AG08395 (cell line): Measurements from ENCODE around the gene PTGFR.
A peak's percentile ranks its signal among the peaks of the same experiment; 100 is the strongest.

Experiments
- DNase-seq: peaks from one replicate; pipeline ENCODE4 v3.0.0; 2012; ENCODE audit warnings: mixed read lengths, low spot score

PTGFR gene

DNA sequence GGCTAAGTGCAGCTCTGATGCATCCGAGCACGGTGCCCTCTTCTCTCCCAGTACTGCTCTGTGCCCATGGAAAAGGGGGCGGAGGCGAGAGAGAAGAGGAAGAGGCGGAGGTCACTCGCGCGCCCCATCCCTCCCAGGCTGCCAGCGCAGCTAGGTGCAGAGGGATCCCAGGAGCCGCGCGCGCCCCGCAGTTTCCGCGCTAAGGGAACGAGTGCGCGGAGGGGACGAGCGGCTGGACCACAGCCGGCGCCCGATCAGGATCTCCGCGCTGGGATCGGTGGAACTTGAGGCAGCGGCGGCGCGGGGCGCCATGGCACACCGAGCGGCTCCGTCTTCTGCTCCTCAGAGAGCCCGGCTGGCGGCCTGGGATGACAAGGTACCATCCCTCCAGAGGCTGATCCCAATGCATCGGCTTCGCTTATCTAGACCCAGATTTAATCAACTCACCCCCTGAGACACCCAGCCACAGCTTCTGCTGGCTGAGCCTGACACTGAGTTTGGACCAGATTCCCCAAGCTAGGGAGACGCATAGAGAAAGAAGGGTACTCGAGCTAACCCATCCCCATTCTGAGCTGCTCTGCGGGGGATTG lies at the start of gene PTGFR:
Gene PTGFR, plus strand, starts transcription at position 114 of the 590 bp plus-strand sequence. CDS start 1,770 bp downstream, outside the sequence.
- peak; percentile 47 for DNase-seq

DNA sequence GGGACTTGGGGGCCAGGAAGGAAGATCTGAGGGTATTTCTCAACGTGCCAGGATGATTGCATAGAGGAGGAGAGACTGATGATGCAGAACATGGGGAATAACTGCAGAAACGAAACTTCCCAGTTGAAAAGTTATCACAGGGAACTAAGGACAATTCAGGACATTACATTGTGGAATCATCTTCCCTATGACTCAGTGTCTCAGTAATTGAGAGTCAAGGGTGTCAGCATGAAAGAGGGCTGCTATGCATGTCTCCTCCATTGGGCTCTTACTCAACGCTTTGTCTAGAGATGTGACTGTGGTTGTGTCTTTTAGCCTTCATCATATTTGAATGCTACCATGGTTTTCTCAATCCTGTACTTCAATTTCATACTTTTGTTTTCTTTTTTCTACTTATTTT lies 48.9 kb upstream of the PTGFR start:
- peak; percentile 37 for DNase-seq

- DNase-seq = peak; percentile 24
Measured at GRCh38 chr1:78447086-78447485, 43.7 kb upstream of the PTGFR start.

DNA sequence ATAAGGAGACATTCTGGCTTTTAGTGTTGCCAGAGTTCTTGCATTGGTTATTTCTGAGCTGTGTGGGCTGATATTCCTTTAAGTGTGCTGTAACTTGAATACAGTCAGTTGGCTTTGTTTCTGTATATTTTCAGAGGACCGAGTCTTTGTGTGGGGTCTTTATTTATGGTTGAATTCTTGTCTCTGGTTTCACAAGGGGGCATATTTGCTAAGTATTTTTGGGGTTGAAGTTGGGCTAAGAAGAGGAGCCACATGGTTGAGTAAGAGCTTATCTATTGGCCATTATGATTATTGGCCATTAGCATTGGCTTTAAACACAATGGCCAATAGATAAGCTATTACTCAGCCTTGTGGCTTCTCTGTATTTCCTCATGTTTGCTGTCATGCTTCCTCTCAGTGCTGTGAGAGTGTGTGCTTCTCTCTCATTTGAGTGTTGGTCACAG lies 26.3 kb upstream of the PTGFR start:
- no peak for DNase-seq

GRCh38 chr1:78465143-78465542 lies 25.6 kb upstream of the PTGFR start:
- no peak for DNase-seq

DNA sequence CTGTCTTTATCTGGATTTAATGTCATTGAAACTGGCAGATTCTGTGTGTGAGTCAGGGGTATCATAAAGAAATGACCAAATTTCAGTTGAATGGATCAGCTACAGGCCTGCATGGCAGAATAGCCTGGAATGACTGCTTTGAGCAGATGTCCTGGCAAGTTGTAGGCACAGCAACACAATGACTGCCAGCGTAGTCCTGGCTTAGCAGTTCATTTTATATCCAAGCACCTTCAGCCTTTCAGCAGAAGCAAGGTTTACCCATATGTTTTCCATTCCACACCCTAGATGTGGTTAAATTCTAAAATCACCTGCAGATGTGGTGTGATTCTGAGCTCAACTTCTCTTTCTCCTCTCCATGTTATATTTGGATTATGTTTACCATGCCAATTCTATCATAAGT lies 22.3 kb upstream of the PTGFR start:
- no peak for DNase-seq

- DNase-seq = no peak
Measured at GRCh38 chr1:78469576-78469975, 21.2 kb upstream of the PTGFR start.

- DNase-seq = peak; percentile 10
Measured at GRCh38 chr1:78471890-78472620, 18.7 kb upstream of the PTGFR start.

GRCh38 chr1:78472851-78473496 lies 17.8 kb upstream of the PTGFR start:
- no peak for DNase-seq

GRCh38 chr1:78474092-78474491 lies 16.7 kb upstream of the PTGFR start:
- DNase-seq = no peak

- peak; percentile 51 for DNase-seq
Measured at GRCh38 chr1:78475888-78476610, 14.7 kb upstream of the PTGFR start.

DNA sequence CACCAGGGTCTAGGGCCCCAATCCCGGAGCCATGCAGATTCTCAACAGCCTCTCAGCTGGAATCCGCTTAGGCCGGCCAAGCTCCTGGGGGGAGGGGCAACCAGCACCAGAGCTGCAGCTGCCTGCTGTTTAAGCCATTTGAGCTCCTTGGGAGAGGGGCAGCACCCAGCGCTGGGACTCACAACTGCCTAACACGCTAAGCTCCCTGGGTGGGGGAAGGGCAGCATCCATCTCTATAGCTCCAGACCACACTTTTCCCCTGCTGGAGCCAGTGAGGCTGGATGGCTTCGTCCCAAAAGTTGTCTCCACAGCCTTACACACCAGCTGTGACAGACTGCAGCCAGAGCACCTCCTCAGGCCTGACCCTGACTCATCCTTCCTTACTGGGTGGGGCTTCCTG lies 6.9 kb upstream of the PTGFR start:
- peak; percentile 38 for DNase-seq

GRCh38 chr1:78491451-78492071 lies 787 bp downstream of the PTGFR start:
- peak; percentile 60 for DNase-seq

DNA sequence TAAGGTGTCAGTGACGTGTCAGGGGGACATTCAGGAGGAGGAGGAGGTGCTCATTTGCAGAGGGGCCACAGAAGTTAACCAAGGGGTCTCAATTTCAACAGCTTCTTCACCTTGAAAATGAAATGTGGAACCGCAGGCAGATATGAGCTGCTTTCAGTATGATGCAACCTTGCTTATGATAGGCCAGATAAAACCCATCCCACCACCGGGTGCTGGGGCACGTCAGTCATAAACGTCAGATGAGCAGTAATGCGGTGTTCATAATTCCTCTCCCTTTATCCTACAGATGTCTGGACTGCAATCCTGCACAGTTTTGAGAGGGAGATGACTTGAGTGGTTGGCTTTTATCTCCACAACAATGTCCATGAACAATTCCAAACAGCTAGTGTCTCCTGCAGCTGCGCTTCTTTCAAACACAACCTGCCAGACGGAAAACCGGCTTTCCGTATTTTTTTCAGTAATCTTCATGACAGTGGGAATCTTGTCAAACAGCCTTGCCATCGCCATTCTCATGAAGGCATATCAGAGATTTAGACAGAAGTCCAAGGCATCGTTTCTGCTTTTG lies 1.7 kb downstream of the PTGFR start:
- DNase-seq = peak; percentile 22

DNA sequence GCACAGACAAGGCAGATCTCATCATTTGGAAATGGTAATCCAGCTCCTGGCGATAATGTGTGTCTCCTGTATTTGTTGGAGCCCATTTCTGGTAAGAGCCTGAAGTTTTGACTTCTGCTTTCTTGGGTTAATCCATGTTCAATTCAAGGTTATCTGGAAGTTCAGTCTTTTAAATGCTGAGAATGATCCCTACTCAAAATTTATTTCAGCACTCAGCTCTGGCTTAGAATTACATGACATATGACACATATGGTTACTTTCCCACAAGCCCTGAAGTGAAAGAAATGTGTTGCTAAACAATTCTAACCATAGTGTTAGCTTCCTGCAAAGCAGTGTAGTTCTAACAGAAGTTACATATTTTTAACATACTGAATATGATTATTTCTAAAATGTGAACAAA lies 2.7 kb downstream of the PTGFR start:
- no peak for DNase-seq

GRCh38 chr1:78497201-78497600 lies 6.4 kb downstream of the PTGFR start:
- DNase-seq = peak; percentile 28

DNA sequence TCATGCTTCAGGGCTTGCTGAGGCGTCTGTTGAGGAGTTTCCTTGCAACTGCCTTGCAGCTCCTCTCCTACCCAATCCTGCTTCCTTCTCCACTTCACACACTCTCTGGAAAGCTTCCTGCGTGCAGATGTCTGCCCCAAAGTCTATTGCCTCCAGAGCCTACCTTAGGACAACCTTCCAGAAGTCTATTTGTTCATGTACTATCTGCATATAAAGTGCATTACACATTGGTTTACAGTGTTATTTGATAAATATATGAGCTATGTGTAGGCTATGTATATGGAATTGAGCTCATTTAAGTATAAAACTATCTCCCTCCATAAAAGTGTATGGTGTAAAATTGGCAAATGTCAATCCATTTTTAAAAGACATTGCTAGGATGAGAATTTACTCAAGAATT lies 9.8 kb downstream of the PTGFR start:
- DNase-seq = no peak

GRCh38 chr1:78501203-78501602 lies 10.4 kb downstream of the PTGFR start:
- DNase-seq = no peak

DNA sequence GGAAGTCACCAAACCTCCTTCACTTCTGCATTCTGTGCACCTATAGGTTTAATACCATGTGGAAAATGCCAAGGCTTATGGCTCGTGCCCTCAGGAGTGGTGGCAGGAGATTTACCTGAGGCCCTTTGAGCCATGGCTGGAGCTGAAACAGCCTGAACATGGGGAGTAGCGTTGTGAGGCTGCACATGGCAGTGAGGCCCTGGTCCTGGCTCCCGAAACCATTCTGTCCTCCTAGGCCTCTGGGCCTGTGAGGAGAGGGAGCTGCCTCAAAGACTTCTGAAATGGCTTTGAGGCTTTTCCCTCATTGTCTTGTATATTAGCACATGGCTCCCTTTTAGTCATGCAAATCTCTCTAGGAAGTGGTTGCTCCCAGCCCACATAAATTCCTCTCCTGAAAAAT lies 20.6 kb downstream of the PTGFR start:
- DNase-seq = no peak

DNA sequence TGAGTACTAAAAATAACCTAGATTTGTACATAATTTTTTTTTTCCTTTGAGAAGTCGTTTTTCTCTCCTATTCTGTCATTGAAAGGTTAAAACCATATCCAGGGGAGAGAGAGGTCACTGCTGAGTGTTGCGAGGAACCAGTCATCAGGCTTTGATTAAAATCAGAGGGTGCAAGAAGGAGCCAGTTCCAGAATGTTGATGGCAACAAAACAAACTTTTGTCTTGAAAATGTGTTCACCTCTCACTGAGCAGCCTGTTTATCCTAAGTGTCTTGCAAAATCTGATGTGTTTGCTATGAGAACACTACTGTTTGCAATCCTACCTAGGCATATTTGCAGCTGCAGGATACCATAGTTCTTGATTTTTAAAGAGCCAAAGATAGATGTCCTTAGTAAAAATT lies 25.9 kb downstream of the PTGFR start:
- no peak for DNase-seq

- DNase-seq = peak; percentile 38
Measured at GRCh38 chr1:78519446-78519845, 28.7 kb downstream of the PTGFR start.

GRCh38 chr1:78520216-78520615 lies 29.4 kb downstream of the PTGFR start:
- no peak for DNase-seq
